IPS-NIHi7 (cell line): ENCODE measurements around the gene ATOX1.
"Not testable (repeated sequence)": the region's sequence is repeated elsewhere in the genome, so short reads cannot be mapped to it uniquely, and the experiment has no call there.

Experiments used
- DNase-seq: peaks from one replicate; pipeline ENCODE4 v3.0.0; 2012; ENCODE audit warnings: mixed read lengths; ENCODE audit errors: extremely low spot score

The ATOX1 gene

GRCh38 chr5:151758430-151759241 is at the start of gene ATOX1:
TSS of gene ATOX1 (minus strand) at chr5:151758631. CDS start at chr5:151758551, 80 bp downstream.
- DNase-seq, result peak; percentile 98

DNA sequence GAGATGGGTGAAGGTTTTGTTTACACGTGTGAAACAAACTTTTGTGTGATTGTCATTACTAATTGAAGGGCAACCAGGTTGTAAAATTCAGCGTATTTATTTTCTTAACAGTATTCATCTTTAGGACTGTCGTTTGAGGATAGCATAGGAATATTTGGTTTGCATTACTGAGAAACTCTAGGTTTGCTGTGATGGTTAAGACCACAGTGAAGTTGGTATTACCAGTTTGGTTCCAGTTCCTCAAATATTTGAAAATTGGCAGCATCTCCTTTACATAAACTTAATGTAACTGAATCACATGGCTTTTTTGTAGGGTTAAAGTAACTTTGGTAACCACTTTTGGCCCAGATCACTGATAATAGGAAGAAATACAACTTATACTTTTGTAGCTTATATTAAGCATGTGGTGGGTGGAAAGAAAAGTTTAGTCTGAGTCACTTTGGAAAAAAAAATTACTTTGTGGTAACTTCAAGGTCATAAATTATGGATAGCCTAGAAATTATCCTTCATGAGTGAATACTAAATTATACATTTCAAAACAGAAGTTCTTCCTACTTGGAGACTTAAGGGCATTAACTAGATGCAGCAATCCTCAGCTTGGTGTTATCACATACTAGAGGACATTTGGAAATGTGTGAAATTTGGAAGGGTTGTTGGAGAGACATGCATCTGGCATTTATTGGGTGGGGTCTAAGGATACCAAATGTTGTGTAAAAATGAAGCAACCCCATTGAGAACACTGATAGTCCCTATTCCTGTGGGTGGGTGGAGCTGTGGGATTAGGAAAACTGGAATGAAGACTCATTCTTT is 47.2 kb upstream of the ATOX1 start:
- DNase-seq, result no peak

DNA sequence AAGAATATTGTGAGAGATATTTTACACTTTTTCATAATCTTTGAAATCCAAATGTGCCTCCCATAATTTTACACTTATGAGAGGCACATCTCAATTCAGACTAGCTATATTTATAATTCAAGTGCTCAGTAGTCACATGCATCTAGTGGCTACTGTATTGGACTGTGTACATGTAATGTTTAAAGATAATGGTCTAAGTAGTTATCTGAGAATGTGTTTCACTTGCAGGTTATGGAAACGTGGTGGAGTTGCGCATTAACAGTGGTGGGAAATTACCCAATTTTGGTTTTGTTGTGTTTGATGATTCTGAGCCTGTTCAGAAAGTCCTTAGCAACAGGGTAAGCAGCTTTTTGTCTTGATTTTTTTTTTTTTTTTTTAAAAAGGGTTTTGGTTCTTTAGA is 42.1 kb upstream of the ATOX1 start:
- no peak for DNase-seq

DNA sequence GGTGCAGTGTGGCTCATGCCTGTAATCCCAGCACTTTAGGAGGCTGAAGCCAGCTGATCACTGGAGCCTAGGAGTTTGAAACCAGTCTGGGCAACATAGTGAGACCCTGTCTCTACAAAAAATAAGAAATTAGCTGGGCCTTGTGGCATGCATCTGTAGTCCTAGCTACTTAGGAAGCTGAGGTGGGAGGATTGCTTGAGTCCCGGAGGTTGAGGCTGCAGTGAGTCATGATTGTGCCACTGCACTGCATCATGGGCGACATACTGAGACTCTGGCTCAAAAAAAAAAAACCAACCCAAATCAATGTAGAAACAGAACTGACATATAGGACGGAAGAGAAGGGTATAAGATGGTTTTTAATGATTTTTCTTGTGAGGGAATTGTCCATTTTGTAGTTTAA is 41.0 kb upstream of the ATOX1 start:
- no peak for DNase-seq

DNA sequence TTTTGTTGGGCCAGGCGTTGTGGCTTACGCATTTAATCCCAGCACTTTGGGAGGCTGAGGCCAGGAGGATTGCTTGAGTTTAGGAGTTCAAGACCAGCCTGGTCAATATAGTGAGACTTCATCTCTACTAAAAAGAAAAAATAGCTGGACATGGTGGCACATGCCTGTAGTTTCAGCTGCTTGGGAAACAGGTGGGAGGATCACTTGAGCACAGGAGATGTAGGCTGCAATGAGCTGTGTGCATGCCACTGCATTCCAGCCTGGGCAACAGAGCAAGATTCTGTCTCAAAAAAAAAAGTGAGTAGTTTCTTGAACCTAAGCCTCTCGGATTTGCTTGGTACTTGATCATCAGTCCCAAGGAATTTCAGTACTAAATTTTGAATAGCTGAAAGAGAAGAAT is 40.2 kb upstream of the ATOX1 start:
- no peak for DNase-seq

- no peak for DNase-seq
Measured at GRCh38 chr5:151795426-151795825, 37.0 kb upstream of the ATOX1 start.

DNA sequence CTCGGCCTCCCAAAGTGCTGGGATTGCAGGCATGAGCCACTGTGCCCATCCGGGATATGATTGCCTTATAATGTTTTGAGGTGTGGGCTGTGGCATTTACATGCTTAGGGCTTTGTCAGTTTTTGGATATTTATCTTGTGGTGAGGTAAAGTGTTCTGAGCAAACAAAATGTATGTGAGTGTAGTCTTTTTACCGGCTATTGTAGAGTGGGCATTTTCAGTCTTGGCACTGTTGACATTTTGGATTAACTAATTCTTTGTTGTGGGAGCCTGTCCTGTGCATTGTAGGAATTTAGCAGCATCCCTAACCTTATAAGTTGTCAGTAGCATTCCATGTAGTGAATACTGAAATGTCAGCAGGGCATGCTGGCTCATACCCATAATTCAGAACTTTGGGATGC is 34.9 kb upstream of the ATOX1 start:
- no peak for DNase-seq

- no peak for DNase-seq
Measured at GRCh38 chr5:151787817-151788216, 29.4 kb upstream of the ATOX1 start.

GRCh38 chr5:151786468-151786867 is 28.0 kb upstream of the ATOX1 start:
- no peak for DNase-seq

DNA sequence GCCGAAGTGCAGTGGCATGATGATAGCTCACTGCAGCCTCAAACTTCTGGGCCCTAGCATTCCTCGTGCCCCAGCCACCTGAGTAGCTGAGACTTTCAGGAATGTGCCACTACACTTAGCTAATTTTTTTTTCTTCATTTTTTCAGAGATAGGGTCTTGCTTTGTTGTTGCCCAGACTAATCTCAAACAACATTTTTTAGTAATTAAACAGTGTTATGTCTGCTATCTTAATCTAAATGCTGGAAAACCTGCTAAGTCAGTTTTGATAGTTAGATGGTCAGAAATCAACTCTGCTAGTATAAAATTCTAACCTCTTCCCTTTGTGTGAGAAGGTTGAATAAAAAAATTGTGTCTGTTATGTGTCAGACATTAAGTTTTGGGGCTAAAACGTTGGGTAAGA is 25.7 kb upstream of the ATOX1 start:
- DNase-seq, result no peak

GRCh38 chr5:151783664-151784063 is 25.2 kb upstream of the ATOX1 start:
- not testable (repeated sequence) for DNase-seq

- DNase-seq, result no peak
Measured at GRCh38 chr5:151781201-151781600, 22.8 kb upstream of the ATOX1 start.

DNA sequence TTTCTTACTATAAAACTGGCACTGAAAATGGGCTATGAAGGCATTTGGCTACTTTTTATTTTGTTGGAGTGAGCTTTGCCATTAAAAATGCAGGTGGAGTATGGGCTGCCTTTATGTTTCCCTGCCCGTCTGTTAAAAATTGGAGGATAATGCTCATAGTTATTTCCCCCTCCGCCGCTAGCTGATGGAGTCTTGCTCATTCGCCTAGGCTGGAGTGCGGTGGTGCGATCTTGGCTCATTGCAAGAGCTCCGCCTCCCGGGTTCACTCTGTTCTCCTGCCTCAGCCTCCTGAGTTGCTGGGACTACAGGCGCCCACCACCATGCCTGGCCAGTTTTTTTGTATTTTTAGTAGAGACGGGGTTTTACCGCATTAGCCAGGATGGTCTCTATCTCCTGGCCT is 21.9 kb upstream of the ATOX1 start:
- no peak for DNase-seq

DNA sequence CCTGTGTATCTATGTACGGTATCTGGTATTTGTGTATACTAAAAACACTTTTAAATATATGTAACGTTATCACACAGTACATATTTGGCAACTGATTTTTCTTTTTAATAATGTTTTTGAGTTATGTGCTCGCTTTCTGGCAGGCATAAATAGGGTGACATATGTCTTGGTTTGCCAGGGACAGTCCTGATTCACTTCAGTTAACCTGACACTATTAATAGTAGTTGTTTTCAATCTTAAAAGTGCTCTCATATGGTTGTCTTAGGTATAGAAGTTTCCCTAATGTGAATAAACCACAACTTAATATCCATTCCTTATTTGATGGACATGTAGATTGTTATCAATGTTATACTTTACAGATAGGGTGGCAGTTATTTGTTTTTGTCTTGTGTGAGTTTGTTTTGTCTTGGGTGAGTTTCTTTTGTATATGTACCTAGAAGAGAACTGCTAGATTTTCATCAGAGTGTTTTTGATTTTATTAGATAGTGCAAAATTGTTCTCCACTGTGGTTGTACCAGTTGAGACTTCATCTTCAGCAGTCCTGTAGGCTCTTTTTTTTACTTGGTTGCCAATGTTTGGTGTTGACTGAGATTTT is 21.2 kb upstream of the ATOX1 start:
- no peak for DNase-seq

DNA sequence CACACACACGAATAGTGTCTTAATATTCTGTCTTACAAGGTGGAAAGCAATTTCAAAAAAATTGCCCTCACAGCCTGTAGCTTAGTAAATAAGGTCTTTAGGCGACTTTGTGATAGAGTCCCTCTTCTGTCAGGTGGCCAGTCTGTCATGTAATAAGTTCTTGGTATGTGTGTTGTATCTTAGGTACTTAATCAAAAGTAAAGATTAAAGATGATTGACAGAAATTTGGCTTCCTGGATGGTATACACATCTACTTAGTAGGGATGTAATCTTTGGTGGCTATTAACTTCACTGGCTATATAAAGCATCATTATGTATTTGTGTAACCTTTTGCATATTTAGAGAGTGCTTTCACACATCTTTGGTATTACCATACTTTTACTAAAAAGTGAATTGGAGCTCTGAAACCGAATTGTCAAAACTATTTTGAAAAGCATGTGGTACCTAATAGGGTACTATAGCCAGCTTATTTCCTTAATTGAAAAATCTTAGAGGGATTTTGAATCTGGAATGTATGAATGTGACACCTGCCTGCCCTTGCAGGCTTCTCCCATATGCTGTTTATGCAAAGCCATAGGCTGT is 16.7 kb upstream of the ATOX1 start:
- no peak for DNase-seq

GRCh38 chr5:151773951-151774350 is 15.5 kb upstream of the ATOX1 start:
- no peak for DNase-seq

- DNase-seq, result no peak
Measured at GRCh38 chr5:151772846-151773561, 14.6 kb upstream of the ATOX1 start.

DNA sequence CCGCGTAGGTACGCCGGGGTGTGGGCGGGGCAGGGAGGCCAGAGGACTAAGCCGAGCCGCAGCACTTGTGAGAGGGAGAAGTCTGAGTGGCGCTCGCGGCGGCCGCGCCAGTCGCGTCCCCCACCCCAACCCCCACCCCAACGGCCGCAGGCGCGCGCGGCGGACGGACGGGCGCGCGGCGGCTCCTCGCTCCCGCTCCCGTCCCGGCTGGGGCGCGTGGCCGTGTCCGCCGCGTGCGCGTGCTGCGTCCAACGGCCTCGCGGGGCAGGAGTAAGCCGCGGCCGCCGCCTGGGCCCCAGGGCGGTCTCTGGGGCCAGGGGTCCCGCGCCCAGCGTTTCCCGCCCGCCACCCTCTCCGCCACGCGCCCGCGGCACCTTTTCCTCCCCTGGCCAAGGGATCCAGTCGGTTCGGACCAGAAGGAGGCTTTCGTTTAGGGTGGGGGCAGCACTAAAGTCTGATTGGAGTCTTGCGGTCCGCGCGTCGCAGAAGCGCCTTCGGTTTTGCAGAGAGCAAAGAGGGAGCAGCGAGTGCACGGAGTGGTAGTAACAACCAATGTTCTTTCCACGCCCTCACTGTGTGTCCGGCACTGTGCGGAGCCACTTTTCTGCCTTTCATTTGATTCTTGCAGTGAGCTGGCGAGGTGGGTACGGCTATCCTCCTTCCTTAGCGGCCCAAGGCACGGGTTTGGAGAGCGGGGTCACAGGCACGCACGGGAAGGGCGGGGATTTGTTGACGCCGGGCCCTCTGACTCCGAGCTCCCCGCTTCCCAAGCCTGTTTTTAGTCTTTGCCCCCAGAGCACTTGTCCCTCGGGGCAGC is 13.8 kb upstream of the ATOX1 start:
- DNase-seq, result peak; percentile 29

- DNase-seq, result peak; percentile 97
Measured at GRCh38 chr5:151771259-151772028, 13.0 kb upstream of the ATOX1 start, which contains the start of gene G3BP1. TSS of gene G3BP1 (plus strand) at chr5:151771954. CDS start at chr5:151786621, 14,667 bp downstream.
